K562 (cell line): Measurements from ENCODE around the gene TSC22D2.
A peak's percentile ranks its signal among the peaks of the same experiment; 100 is the strongest.

Source experiments
- CTCF ChIP-seq, 3 experiments: IDR thresholded peaks in 2 of 3; conservative IDR thresholded peaks in 1 of 3; 2 replicates each; pipeline ENCODE4 v1.5.1; 2011 to 2012; ENCODE audit warnings: low read length in 3 of 3, mild to moderate bottlenecking in 3 of 3, control low read depth in 2 of 3, improper control_type of control experiment in 1 of 3, inconsistent platforms in 1 of 3, low read depth in 1 of 3, mixed read lengths in 1 of 3, moderate library complexity in 1 of 3; ENCODE audit not compliant: insufficient read depth in 2 of 3
- RBM22 ChIP-seq: fragments of 200-400 bp; formaldehyde crosslinking; IDR thresholded peaks from 2 replicates; pipeline ENCODE4 v1.6.1; 2018; ENCODE audit warnings: low read length, low read depth; ENCODE audit not compliant: poor library complexity, severe bottlenecking
- SRSF1 ChIP-seq: fragments of 200-400 bp; formaldehyde crosslinking; IDR thresholded peaks from 2 replicates; pipeline ENCODE4 v1.6.1; 2017; ENCODE audit warnings: mild to moderate bottlenecking, low read depth, low read length, moderate library complexity

- TF ChIP-seq CTCF (IDR thresholded peaks at IDR 0.05 in 2 of 3, conservative IDR thresholded peaks at IDR 0.05 in 1 of 3; ENCODE audit: insufficient read depth in 2 of 3, low read depth in 1 of 3, low read length in 3 of 3) (peak in 1 of 3 experiments; percentile 20; a peak in 2 of 6 replicates), RBM22 (peak; percentile 75), SRSF1 (no peak)
Observed at GRCh38 chr3:150408221-150409124, at the start of gene TSC22D2.
